MCF 10A (cell line): Measurements from ENCODE around the gene SLC25A30. TPM values are rescaled to one million over a fixed set of nuclear protein-coding genes. Genes with fewer than 3 reads are reported as not detected.

Source experiments
- BruUV-seq: library from RNA; stranded (reverse); fragments of 400-500 nt; replicated peaks from 2 replicates; lab custom pipeline; 2021; lab: Mats Ljungman, UMichigan
- CTCF ChIA-PET: fragments of 300-600 bp; sonication (Branson Sonifier 250); formaldehyde crosslinking; extraction: SDS; loops from one replicate; lab custom pipeline; 2021; ENCODE audit warnings: antibody characterized with exemption, inconsistent platforms; lab: Yijun Ruan, JAX
- POLR2A ChIA-PET: fragments of 300-600, 350-650 bp; sonication (Branson Sonifier 250); formaldehyde crosslinking; extraction: SDS; loops from one replicate; lab custom pipeline; 2020; ENCODE audit warnings: antibody characterized with exemption, inconsistent platforms; lab: Yijun Ruan, JAX
- DNase-seq: peaks from one replicate; pipeline ENCODE4 v3.0.0-alpha.2; 2018; ENCODE audit not compliant: unreplicated experiment
- H3K27ac Mint-ChIP-seq: one replicate; pipeline ENCODE4 v1.8.0; 2022; ENCODE audit warnings: mild to moderate bottlenecking, low read depth, mixed read lengths; ENCODE audit not compliant: unreplicated experiment
- H3K27me3 Mint-ChIP-seq: one replicate; pipeline ENCODE4 v1.8.0; 2022; ENCODE audit warnings: mixed read lengths; ENCODE audit not compliant: insufficient read depth, unreplicated experiment
- H3K36me3 Mint-ChIP-seq: one replicate; pipeline ENCODE4 v1.8.0; 2022; ENCODE audit warnings: mild to moderate bottlenecking, moderate library complexity, mixed read lengths; ENCODE audit not compliant: insufficient read depth, unreplicated experiment
- H3K4me1 Mint-ChIP-seq: one replicate; pipeline ENCODE4 v1.8.0; 2022; ENCODE audit warnings: mixed read lengths; ENCODE audit not compliant: insufficient read depth, unreplicated experiment
- H3K4me3 Mint-ChIP-seq: one replicate; pipeline ENCODE4 v1.8.0; 2022; ENCODE audit warnings: mild to moderate bottlenecking, moderate library complexity, mixed read lengths; ENCODE audit not compliant: unreplicated experiment
- H3K9me3 Mint-ChIP-seq: one replicate; pipeline ENCODE4 v1.8.0; 2022; ENCODE audit warnings: mixed read lengths; ENCODE audit not compliant: unreplicated experiment
- intact Hi-C: fragments of 100-400 bp; cut with micrococcal nuclease; formaldehyde crosslinking; loops from 2 replicates; pipeline ENCODE4 v1.14.1; 2022
- total RNA-seq: library from RNA; stranded (reverse); gene quantifications from 2 replicates; pipeline ENCODE4 v1.2.3, GENCODE V29; 2022
- TF ChIP-seq, protein P1 (sequence below): fragments of 200-600 bp; IDR thresholded peaks from one replicate; pipeline ENCODE4 v1.8.0; 2022; ENCODE audit warnings: antibody characterized with exemption, mild to moderate bottlenecking; ENCODE audit not compliant: unreplicated experiment

SLC25A30 gene
- total RNA-seq, 1 experiment from 2014 or later: 11.9 TPM

DNA sequence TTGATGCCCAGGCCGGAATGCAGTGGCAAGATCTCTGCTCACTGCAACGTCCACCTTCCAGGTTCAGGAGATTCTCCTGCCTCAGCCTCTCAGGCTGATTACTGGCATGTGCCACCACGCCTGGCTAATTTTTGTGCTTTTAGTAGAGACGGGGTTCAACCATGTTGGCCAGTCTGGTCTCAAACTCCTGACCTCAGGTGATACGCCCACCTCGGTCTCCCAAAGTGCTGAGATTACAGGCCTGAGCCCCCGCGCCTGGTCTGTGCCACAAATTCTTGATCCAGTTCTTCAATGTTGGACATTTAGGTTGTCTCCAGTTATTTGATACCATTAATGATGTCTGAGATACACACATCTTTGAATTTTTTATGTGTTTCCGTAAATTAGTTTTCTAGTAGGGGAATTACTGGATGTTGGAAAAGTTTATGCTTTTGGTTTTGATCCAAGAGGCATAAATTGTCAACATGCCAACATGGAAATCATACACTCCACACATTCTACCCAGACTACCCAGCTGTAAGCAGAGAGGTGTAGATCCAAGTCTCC, 46.0 kb upstream of the SLC25A30 start:
- CTCF ChIA-PET: interaction anchor here (1.7 kb wide), 1 partner anchor 9 kb away, joined by 6 read pairs; no protein-coding TSS in a partner anchor
- peaks cover 4% of the 10 kb centered on the region for H3K9me3 Mint-ChIP-seq
- DNase-seq: no peak
- TSS peak; percentile 89 for BruUV-seq
- intact Hi-C loops: loop anchor here (1.0 to 5.0 kb wide), 3 partner anchors 23 to 93 kb away; partner anchors contain the start of gene SLC25A30
- H3K27me3 Mint-ChIP-seq: no peaks in the 10 kb centered on the region
- peaks cover 9% of the 10 kb centered on the region for H3K36me3 Mint-ChIP-seq
- peaks cover 26% of the 10 kb centered on the region for H3K4me1 Mint-ChIP-seq
- POLR2A ChIA-PET: interaction anchor here (0.7 to 6.8 kb wide), 20 partner anchors 9 to 131 kb away, joined by 3 to 133 read pairs (median 5); partner anchors contain the start of genes SLC25A30 and TPT1
- H3K27ac Mint-ChIP-seq: peak overlapping the region; percentile 90
- TF ChIP-seq, protein P1, sequence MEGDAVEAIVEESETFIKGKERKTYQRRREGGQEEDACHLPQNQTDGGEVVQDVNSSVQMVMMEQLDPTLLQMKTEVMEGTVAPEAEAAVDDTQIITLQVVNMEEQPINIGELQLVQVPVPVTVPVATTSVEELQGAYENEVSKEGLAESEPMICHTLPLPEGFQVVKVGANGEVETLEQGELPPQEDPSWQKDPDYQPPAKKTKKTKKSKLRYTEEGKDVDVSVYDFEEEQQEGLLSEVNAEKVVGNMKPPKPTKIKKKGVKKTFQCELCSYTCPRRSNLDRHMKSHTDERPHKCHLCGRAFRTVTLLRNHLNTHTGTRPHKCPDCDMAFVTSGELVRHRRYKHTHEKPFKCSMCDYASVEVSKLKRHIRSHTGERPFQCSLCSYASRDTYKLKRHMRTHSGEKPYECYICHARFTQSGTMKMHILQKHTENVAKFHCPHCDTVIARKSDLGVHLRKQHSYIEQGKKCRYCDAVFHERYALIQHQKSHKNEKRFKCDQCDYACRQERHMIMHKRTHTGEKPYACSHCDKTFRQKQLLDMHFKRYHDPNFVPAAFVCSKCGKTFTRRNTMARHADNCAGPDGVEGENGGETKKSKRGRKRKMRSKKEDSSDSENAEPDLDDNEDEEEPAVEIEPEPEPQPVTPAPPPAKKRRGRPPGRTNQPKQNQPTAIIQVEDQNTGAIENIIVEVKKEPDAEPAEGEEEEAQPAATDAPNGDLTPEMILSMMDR: no peak
- peak overlapping the region; percentile 90 for H3K4me3 Mint-ChIP-seq

- POLR2A ChIA-PET: interaction anchor here (0.5 to 2.1 kb wide), 5 partner anchors 9 to 39 kb away, joined by 3 to 16 read pairs (median 3); partner anchors contain the start of gene COG3
- BruUV-seq: no TSS peak
- DNase-seq: peak; percentile 27
- Mint-ChIP-seq H3K27me3 (no peaks in the 10 kb centered on the region), H3K36me3 (no peaks in the 10 kb centered on the region), H3K4me3 (no peak overlapping the region), H3K9me3 (peaks cover 8% of the 10 kb centered on the region), H3K27ac (peak overlapping the region; percentile 33), H3K4me1 (peaks cover 13% of the 10 kb centered on the region)
- CTCF ChIA-PET: interaction anchor here (0.7 to 1.0 kb wide), 3 partner anchors 15 to 555 kb away, joined by 3 to 5 read pairs (median 4); no protein-coding TSS in a partner anchor
- intact Hi-C loops: no loop called here
- TF ChIP-seq, protein P1: no peak
These were observed 38.2 kb upstream of the SLC25A30 start for GRCh38 chr13:45456196-45456972.

DNA sequence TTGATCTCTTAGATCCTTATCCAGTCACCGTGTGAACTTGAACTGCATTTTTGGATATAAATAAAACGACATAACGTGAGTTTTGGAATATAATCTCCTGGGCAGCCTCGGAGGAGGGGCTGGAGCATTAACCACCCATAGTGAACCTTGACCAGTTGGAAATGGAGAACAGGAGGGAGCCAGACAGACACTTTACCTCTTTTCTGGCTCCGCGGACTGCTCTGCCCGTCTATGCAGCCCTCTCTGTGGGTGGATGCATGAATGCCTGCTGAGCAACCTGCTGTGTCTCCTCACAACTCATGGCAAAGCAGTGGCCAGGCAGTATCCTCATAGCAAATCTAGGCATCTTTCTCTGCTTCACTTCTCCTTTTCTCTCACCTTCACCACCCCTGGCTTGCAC, 36.0 kb upstream of the SLC25A30 start:
- peaks cover 4% of the 10 kb centered on the region for H3K9me3 Mint-ChIP-seq
- CTCF ChIA-PET: interaction anchor here (1.0 kb wide), 1 partner anchor 11 kb away, joined by 3 read pairs; no protein-coding TSS in a partner anchor
- TF ChIP-seq, protein P1: no peak

DNA sequence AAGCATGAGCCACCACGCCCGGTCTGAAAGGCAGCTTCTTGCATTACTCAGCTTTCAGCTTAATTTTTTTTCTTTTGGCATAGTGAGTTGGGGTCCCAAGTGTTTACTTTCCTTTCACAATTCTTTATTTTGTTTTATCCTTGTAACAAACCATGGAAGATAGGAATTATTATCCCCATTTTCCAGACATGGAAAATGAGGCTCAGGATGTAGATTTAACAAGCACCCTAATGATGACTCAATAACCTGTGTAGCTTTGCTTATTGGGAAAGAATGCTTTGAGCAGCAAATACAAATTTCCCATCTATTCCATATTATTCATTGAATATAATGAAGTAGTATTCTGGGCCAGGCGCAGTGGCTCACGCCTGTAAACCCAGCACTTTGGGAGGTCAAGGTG, 33.1 kb upstream of the SLC25A30 start:
- no peaks in the 10 kb centered on the region for H3K36me3 Mint-ChIP-seq
- no TSS peak for BruUV-seq
- DNase-seq: no peak
- no peaks in the 10 kb centered on the region for H3K27me3 Mint-ChIP-seq
- TF ChIP-seq, protein P1: no peak
- no peak overlapping the region for H3K4me3 Mint-ChIP-seq
- H3K4me1 Mint-ChIP-seq: peaks cover 4% of the 10 kb centered on the region
- ChIA-PET CTCF (interaction anchor here (0.6 to 0.7 kb wide), 2 partner anchors 11 to 469 kb away, joined by 3 read pairs; no protein-coding TSS in a partner anchor), POLR2A (interaction anchor here (0.9 to 1.8 kb wide), 4 partner anchors 10 to 17 kb away, joined by 3 to 6 read pairs (median 4); partner anchors contain the start of gene COG3)
- H3K9me3 Mint-ChIP-seq: no peaks in the 10 kb centered on the region
- H3K27ac Mint-ChIP-seq: no peak overlapping the region
- intact Hi-C loops: no loop called here

More for the DNA sequence above, 36.0 kb upstream of the SLC25A30 start:
- Mint-ChIP-seq H3K4me1 (peaks cover 13% of the 10 kb centered on the region), H3K27ac (peak overlapping the region; percentile 65), H3K4me3 (no peak overlapping the region), H3K36me3 (no peaks in the 10 kb centered on the region), H3K27me3 (no peaks in the 10 kb centered on the region)
- POLR2A ChIA-PET: interaction anchor here (0.6 to 1.6 kb wide), 2 partner anchors 14 to 101 kb away, joined by 3 to 4 read pairs; no protein-coding TSS in a partner anchor
- BruUV-seq: no TSS peak
- intact Hi-C loops: no loop called here
- DNase-seq: no peak
